NT2/D1 (cell line): ENCODE data around the gene ANKFN1.

Experiments used
- DNase-seq: peaks from one replicate; pipeline ENCODE4 v3.0.0-alpha.2; 2011; ENCODE audit warnings: low read depth, low spot score
- H3K27me3 ChIP-seq: 2 replicates; pipeline ENCODE4 v1.6.0; 2011; ENCODE audit warnings: mild to moderate bottlenecking; ENCODE audit not compliant: insufficient read length, insufficient read depth
- H3K36me3 ChIP-seq: 2 replicates; pipeline ENCODE4 v1.6.1; 2011; ENCODE audit warnings: mild to moderate bottlenecking, low read length, mixed read lengths; ENCODE audit not compliant: insufficient read depth, insufficient read length
- H3K4me1 ChIP-seq: 2 replicates; pipeline ENCODE4 v1.5.1; 2011; ENCODE audit not compliant: insufficient read depth, insufficient read length
- H3K4me3 ChIP-seq: 2 replicates; pipeline ENCODE4 v1.5.1; 2011; ENCODE audit warnings: low read depth; ENCODE audit not compliant: insufficient read length
- H3K9ac ChIP-seq: 2 replicates; pipeline ENCODE4 v1.6.0; 2011; ENCODE audit warnings: low read depth; ENCODE audit not compliant: insufficient read length
- H3K9me3 ChIP-seq: 2 replicates; pipeline ENCODE4 v1.5.1; 2011; ENCODE audit warnings: mild to moderate bottlenecking, low read length; ENCODE audit not compliant: insufficient read depth
- SUZ12 ChIP-seq: IDR thresholded peaks from 2 replicates; pipeline ENCODE4 v1.6.1; 2011; ENCODE audit not compliant: insufficient read length, insufficient read depth; ENCODE audit errors: extremely low read depth
- YY1 ChIP-seq: IDR thresholded peaks from 2 replicates; pipeline ENCODE4 v1.6.1; 2011; ENCODE audit not compliant: insufficient read length, insufficient read depth
- ZNF274 ChIP-seq: IDR thresholded peaks from 2 replicates; pipeline ENCODE4 v1.6.1; 2011; ENCODE audit warnings: mild to moderate bottlenecking, low read depth, low read length

The ANKFN1 gene

GRCh38 chr17:56160422-56160821 lies 7.1 kb downstream of the ANKFN1 start:
- H3K4me1 ChIP-seq: no peaks in the 10 kb centered on the region
- no peak overlapping the region for H3K9ac ChIP-seq
- H3K4me3 ChIP-seq: no peak overlapping the region
- TF ChIP-seq SUZ12 (no peak), ZNF274 (no peak), YY1 (no peak)
- no peaks in the 10 kb centered on the region for H3K9me3 ChIP-seq
- no peaks in the 10 kb centered on the region for H3K27me3 ChIP-seq
- no peak for DNase-seq
- no peaks in the 10 kb centered on the region for H3K36me3 ChIP-seq

- Histone ChIP-seq H3K4me3 (no peak overlapping the region), H3K27me3 (no peaks in the 10 kb centered on the region), H3K36me3 (no peaks in the 10 kb centered on the region), H3K9ac (no peak overlapping the region), H3K9me3 (no peaks in the 10 kb centered on the region), H3K4me1 (no peaks in the 10 kb centered on the region)
- TF ChIP-seq SUZ12 (no peak), YY1 (no peak), ZNF274 (no peak)
- DNase-seq: no peak
Observed at GRCh38 chr17:56165072-56165641, 11.9 kb downstream of the ANKFN1 start.

GRCh38 chr17:56167491-56167890 lies 14.2 kb downstream of the ANKFN1 start:
- DNase-seq: no peak
- Histone ChIP-seq H3K4me3 (no peak overlapping the region), H3K9me3 (no peaks in the 10 kb centered on the region), H3K9ac (no peak overlapping the region), H3K36me3 (no peaks in the 10 kb centered on the region), H3K4me1 (peaks cover under 1% of the 10 kb centered on the region), H3K27me3 (no peaks in the 10 kb centered on the region)
- no peak for TF ChIP-seq SUZ12

GRCh38 chr17:56169621-56170020 lies 16.3 kb downstream of the ANKFN1 start:
- TF ChIP-seq YY1 (no peak), ZNF274 (no peak), SUZ12 (no peak)
- no peak for DNase-seq
- Histone ChIP-seq H3K36me3 (no peaks in the 10 kb centered on the region), H3K27me3 (no peaks in the 10 kb centered on the region), H3K9me3 (no peaks in the 10 kb centered on the region), H3K4me3 (no peak overlapping the region), H3K4me1 (peaks cover 6% of the 10 kb centered on the region), H3K9ac (no peak overlapping the region)

- DNase-seq: no peak
Observed at GRCh38 chr17:56171186-56171959, 18.1 kb downstream of the ANKFN1 start.

GRCh38 chr17:56172517-56172982 lies 19.3 kb downstream of the ANKFN1 start:
- Histone ChIP-seq H3K9ac (no peak overlapping the region), H3K27me3 (no peaks in the 10 kb centered on the region), H3K9me3 (peaks cover 5% of the 10 kb centered on the region; the same call in 1 of the 2 replicates), H3K4me1 (peaks cover 6% of the 10 kb centered on the region), H3K36me3 (no peaks in the 10 kb centered on the region), H3K4me3 (no peak overlapping the region)
- no peak for DNase-seq
- TF ChIP-seq YY1 (no peak), SUZ12 (no peak), ZNF274 (no peak)

More at GRCh38 chr17:56171186-56171959, 18.1 kb downstream of the ANKFN1 start:
- H3K9ac ChIP-seq: no peak overlapping the region
- no peaks in the 10 kb centered on the region for H3K27me3 ChIP-seq
- TF ChIP-seq YY1 (no peak), ZNF274 (no peak), SUZ12 (no peak)
- H3K9me3 ChIP-seq: no peaks in the 10 kb centered on the region
- no peaks in the 10 kb centered on the region for H3K36me3 ChIP-seq
- peaks cover 6% of the 10 kb centered on the region for H3K4me1 ChIP-seq
- H3K4me3 ChIP-seq: no peak overlapping the region

- H3K4me3 ChIP-seq: no peak overlapping the region
- no peak for TF ChIP-seq ZNF274
- TF ChIP-seq YY1: no peak
- TF ChIP-seq SUZ12: no peak
- DNase-seq: no peak
- H3K27me3 ChIP-seq: no peaks in the 10 kb centered on the region
- H3K9ac ChIP-seq: no peak overlapping the region
- H3K4me1 ChIP-seq: peaks cover 6% of the 10 kb centered on the region
- H3K9me3 ChIP-seq: peaks cover 5% of the 10 kb centered on the region; the same call in 1 of the 2 replicates
- no peaks in the 10 kb centered on the region for H3K36me3 ChIP-seq
Observed at GRCh38 chr17:56173026-56173425, 19.8 kb downstream of the ANKFN1 start.
